GM18502 (cell line): ENCODE measurements around the gene OR7A10.
"Not testable (repeated sequence)": the region's sequence is repeated elsewhere in the genome, so short reads cannot be mapped to it uniquely, and the experiment has no call there.

Experiments used
- ATAC-seq: cut with Tn5 transposase; IDR thresholded peaks from one replicate; pipeline ENCODE4 v1.9.1; 2021; ENCODE audit warnings: mild to moderate bottlenecking; ENCODE audit not compliant: unreplicated experiment, poor library complexity

The OR7A10 gene

GRCh38 chr19:14796021-14796420 lies 52.7 kb downstream of the OR7A10 start:
- no peak for ATAC-seq

- ATAC-seq: no peak
Measured at GRCh38 chr19:14795078-14795721, 53.5 kb downstream of the OR7A10 start.

DNA sequence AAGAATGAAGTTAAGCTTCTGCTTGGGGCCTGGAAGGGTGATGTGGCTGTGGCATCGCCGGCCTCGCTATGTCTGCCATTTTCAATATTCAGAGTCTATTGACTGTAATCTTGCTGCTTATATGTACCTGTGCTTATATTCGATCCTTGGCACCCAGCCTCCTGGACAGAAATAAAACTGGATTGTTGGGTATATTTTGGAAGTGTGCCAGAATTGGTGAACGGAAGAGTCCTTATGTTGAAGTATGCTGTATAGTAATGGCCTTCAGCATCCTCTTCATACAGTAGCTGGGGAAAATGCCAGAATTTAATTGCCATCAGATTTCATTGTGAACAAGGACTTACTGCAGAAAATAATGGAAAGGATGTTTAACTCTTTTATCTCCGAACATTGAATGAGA lies 56.5 kb downstream of the OR7A10 start:
- not testable (repeated sequence) for ATAC-seq
